A375 (cell line): ENCODE data around the gene MUC7. TPM values are rescaled to one million over a fixed set of nuclear protein-coding genes. Genes with fewer than 3 reads are reported as not detected.

Experiments
- total RNA-seq: library from RNA; depleted of rRNA; stranded (reverse); fragments of >200 nt; shearing (Covaris generic); gene quantifications from 2 replicates; pipeline ENCODE4 v1.2.3, GENCODE V29; 2014; rRNA removed

MUC7 gene
- total RNA-seq: not detected in 2 replicates

DNA sequence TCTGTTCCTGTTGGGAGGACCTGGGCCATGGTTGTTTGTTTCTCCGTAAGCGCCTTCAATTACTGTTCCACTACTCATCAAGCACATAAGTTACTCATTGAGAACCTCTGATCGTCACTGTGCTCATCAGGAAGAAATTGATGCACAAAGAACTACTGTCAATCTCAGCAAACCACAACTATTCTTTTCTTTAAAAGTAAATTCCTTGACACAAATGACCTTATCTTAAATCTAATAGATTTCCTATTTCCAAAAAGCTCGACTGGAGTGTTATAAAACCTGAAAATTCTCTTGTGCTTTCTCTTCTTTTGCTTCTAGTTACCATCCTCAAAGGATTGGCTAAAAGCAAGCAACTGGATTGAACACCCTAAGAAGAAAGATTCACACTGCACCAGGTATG, at the start of gene MUC7:
TSS of gene MUC7 (plus strand) at position 301 of the 400 bp plus-strand sequence. CDS start 1,825 bp downstream, outside the sequence.

DNA sequence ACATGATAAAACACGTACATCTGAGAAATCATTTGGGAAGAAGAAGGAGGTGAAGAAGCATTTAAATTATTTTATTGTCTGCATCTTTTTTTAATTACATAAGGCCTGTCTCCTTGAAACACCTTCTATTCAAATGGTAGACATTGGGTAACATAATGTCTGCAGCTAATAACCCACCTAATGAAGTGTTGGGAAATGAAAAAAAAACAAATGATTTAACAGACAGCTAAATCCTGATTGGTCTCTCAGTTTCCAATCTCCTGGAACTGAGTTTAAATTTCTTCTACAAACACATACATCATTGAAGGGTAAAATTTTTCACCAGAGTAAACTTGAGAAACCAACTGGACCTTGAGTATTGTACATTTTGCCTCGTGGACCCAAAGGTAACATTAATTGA, 46.3 kb downstream of the MUC7 start, which contains the start of gene AMTN:
TSS of gene AMTN (plus strand) at position 301 of the 400 bp plus-strand sequence. CDS start 209 bp downstream, outside the sequence.

Other genes starting within 250 kb of the MUC7 start
- gene FDCSP, start 246.1 kb upstream of the MUC7 start, total RNA-seq: not detected in 2 replicates
- not detected in 2 replicates for gene CSN3, start 229.6 kb upstream of the MUC7 start, total RNA-seq
- not detected in 2 replicates for gene CABS1, start 137.2 kb upstream of the MUC7 start, total RNA-seq
- not detected in 2 replicates for gene SMR3A, start 111.4 kb upstream of the MUC7 start, total RNA-seq
- gene SMR3B, start 89.1 kb upstream of the MUC7 start, total RNA-seq: not detected in 2 replicates
- not detected in 2 replicates for gene OPRPN, start 74.3 kb upstream of the MUC7 start, total RNA-seq
- gene AMTN, start 46.4 kb downstream of the MUC7 start, total RNA-seq: not detected in 2 replicates
- gene AMBN, start 120.1 kb downstream of the MUC7 start, total RNA-seq: not detected in 2 replicates
- gene ENAM, start 156.5 kb downstream of the MUC7 start, total RNA-seq: not detected in 2 replicates
- not detected in 2 replicates for gene JCHAIN, start 194.3 kb downstream of the MUC7 start, total RNA-seq
- 26.1 and 34.2 TPM in 2 replicates for gene UTP3, start 216.3 kb downstream of the MUC7 start, total RNA-seq
- 9.7 and 13.2 TPM in 2 replicates for gene RUFY3, start 249.8 kb downstream of the MUC7 start, total RNA-seq